ENCODE results near the gene ABCA13.

ABCA13 gene

GRCh38 chr7:48380921-48381320, 209.7 kb downstream of the ABCA13 start:
- no peak for DNase-seq

- no peak for DNase-seq
Measured at GRCh38 chr7:48381571-48381970, 210.3 kb downstream of the ABCA13 start.

GRCh38 chr7:48384180-48384752, 213.0 kb downstream of the ABCA13 start:
- DNase-seq = no peak

GRCh38 chr7:48387932-48388331, 216.7 kb downstream of the ABCA13 start:
- no peak for DNase-seq

- no peak for DNase-seq
Measured at GRCh38 chr7:48388911-48389310, 217.7 kb downstream of the ABCA13 start.

GRCh38 chr7:48389977-48390376, 218.7 kb downstream of the ABCA13 start:
- DNase-seq = no peak

- no peak for DNase-seq
Measured at GRCh38 chr7:48390388-48391327, 219.4 kb downstream of the ABCA13 start.

- DNase-seq = no peak
Measured at GRCh38 chr7:48398191-48398590, 226.9 kb downstream of the ABCA13 start.

- no peak for DNase-seq
Measured at GRCh38 chr7:48402721-48403120, 231.5 kb downstream of the ABCA13 start.

- DNase-seq = no peak
Measured at GRCh38 chr7:48408731-48409130, 237.5 kb downstream of the ABCA13 start.

GRCh38 chr7:48411619-48412018, 240.4 kb downstream of the ABCA13 start:
- DNase-seq = no peak

GRCh38 chr7:48414011-48414732, 242.9 kb downstream of the ABCA13 start:
- no peak for DNase-seq

GRCh38 chr7:48416327-48416908, 245.2 kb downstream of the ABCA13 start:
- DNase-seq = no peak

- DNase-seq = no peak
Measured at GRCh38 chr7:48419401-48419800, 248.1 kb downstream of the ABCA13 start.

GRCh38 chr7:48420206-48420605, 248.9 kb downstream of the ABCA13 start:
- DNase-seq = no peak

- DNase-seq = no peak
Measured at GRCh38 chr7:48421357-48421756, 250.1 kb downstream of the ABCA13 start.

- DNase-seq = no peak
Measured at GRCh38 chr7:48424731-48425130, 253.5 kb downstream of the ABCA13 start.

- no peak for DNase-seq
Measured at GRCh38 chr7:48426331-48426965, 255.2 kb downstream of the ABCA13 start.

GRCh38 chr7:48426966-48427555, 255.8 kb downstream of the ABCA13 start:
- DNase-seq = no peak

GRCh38 chr7:48427671-48428070, 256.4 kb downstream of the ABCA13 start:
- no peak for DNase-seq

- no peak for DNase-seq
Measured at GRCh38 chr7:48428091-48428684, 256.9 kb downstream of the ABCA13 start.

GRCh38 chr7:48429117-48429516, 257.9 kb downstream of the ABCA13 start:
- no peak for DNase-seq
